ENCODE data around the gene LHPP. TPM values are rescaled to one million over a fixed set of nuclear protein-coding genes. Genes with fewer than 3 reads are reported as not detected.
A peak's percentile ranks its signal among the peaks of the same experiment; 100 is the strongest.
"Not testable (repeated sequence)": the region's sequence is repeated elsewhere in the genome, so short reads cannot be mapped to it uniquely, and the experiment has no call there.

The LHPP gene
- total and polyA plus RNA-seq, 9 donors: 4.3 to 19.9 (median 12.6) TPM

- no peaks in the 10 kb centered on the region for H3K36me3 ChIP-seq
- intact Hi-C loops (cut with DNase I): no loop called here
- TF ChIP-seq EP300 (IDR thresholded peaks at IDR 0.05) (no peak), CTCF (IDR thresholded peaks at IDR 0.05) (no peak), POLR2A (IDR thresholded peaks at IDR 0.05) (no peak)
- DNase-seq: no peak
- no peaks in the 10 kb centered on the region for H3K9me3 ChIP-seq
- H3K27me3 ChIP-seq: no peaks in the 10 kb centered on the region
- no peak overlapping the region for H3K4me3 ChIP-seq
- 92 to 94% (median 94%) methylated on average over 3 of the region's 3 CpGs for WGBS, 3 donors
- H3K27ac ChIP-seq: no peak overlapping the region
- peaks cover 14% of the 10 kb centered on the region for H3K4me1 ChIP-seq (ENCODE audit: insufficient read depth)
These were observed 124.5 kb downstream of the LHPP start for GRCh38 chr10:124586142-124586541.

DNA sequence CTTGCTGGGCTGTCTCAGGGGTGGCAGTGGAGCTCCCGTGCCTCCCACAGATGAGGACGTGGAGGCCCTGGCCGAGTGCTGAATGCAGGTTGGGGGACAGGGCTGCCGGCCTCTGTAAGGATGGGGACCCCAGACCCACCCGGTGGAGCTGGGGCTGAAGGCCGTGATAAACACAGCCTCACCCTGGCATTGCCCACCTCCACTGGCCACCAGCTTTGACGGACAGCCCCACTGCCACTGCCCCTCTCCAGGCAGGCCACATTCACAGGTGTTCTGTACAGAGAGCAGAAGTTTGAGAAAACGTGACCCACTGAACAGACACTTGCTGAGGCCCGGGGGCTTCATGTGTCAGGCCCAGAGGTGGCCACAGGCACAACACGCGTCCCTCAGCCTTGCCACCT, 126.2 kb downstream of the LHPP start:
- peaks cover 14% of the 10 kb centered on the region for H3K4me1 ChIP-seq (ENCODE audit: insufficient read depth)
- H3K4me3 ChIP-seq: no peak overlapping the region
- H3K36me3 ChIP-seq: no peaks in the 10 kb centered on the region
- WGBS, 3 donors: 91 to 93% (median 93%) methylated on average over 11 of the region's 11 CpGs
- no peaks in the 10 kb centered on the region for H3K9me3 ChIP-seq
- H3K27ac ChIP-seq: peak overlapping the region in 1 of 2 donors; percentile 60
- TF ChIP-seq POLR2A (IDR thresholded peaks at IDR 0.05) (no peak), EP300 (IDR thresholded peaks at IDR 0.05) (no peak), CTCF (IDR thresholded peaks at IDR 0.05) (no peak)
- intact Hi-C loops (cut with DNase I): no loop called here
- H3K27me3 ChIP-seq: no peaks in the 10 kb centered on the region
- peak in 1 of 5 donors; percentile 28 for DNase-seq

- H3K27me3 ChIP-seq; intact Hi-C loops (cut with DNase I); H3K9me3 ChIP-seq; H3K36me3 ChIP-seq; H3K4me3 ChIP-seq: not testable (repeated sequence)
- H3K27ac ChIP-seq: peak overlapping the region in 1 of 2 donors; percentile 60
- 55 to 71% (median 70%) methylated on average over 6 of the region's 6 CpGs for WGBS, 3 donors
- peaks cover 14% of the 10 kb centered on the region for H3K4me1 ChIP-seq (ENCODE audit: insufficient read depth)
- DNase-seq: peak in 1 of 5 donors; percentile 45
These were observed 126.7 kb downstream of the LHPP start for GRCh38 chr10:124588341-124588735.

GRCh38 chr10:124588736-124589490, 127.3 kb downstream of the LHPP start:
- TF ChIP-seq CTCF (IDR thresholded peaks at IDR 0.05): no peak
- Histone ChIP-seq H3K4me1 (ENCODE audit: insufficient read depth) (peaks cover 14% of the 10 kb centered on the region), H3K4me3 (no peak overlapping the region), H3K27me3 (no peaks in the 10 kb centered on the region), H3K36me3 (no peaks in the 10 kb centered on the region), H3K27ac (peak overlapping the region in 1 of 2 donors; percentile 60), H3K9me3 (no peaks in the 10 kb centered on the region)
- intact Hi-C loops (cut with DNase I): no loop called here
- WGBS, 3 donors: 7 to 12% (median 10%) methylated on average over 15 of the region's 15 CpGs
- DNase-seq: peak; percentile 70 to 75 (median 74)

DNA sequence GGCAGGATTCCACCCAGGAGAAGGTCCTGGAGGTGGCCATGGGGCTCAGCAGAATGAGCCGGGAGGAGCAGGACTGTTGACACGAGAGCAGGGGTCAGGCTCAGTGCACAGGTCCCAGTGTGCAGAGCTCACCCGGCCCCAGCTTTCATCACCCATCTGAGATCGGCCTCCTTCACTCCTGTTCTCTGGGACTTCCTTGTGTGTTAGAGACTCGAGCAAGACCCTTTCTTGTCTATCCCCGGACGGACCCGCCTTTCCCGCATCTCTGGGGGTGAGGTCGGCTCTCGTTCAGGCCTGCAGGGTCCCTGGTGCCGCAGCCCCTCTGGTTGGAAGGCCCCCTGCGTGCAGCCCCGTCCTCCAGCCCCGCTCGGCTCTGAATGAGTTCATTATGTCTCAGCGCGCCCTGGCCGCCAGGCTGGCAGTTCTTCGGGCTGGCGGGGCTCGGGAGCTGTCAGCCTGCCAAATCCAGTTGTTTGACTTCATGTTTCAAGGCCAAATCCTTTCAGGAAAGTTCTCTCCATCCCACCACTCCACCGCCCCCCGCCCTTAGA, 127.9 kb downstream of the LHPP start:
- no peaks in the 10 kb centered on the region for H3K27me3 ChIP-seq
- DNase-seq: peak; percentile 69 to 85 (median 83)
- no peak overlapping the region for H3K4me3 ChIP-seq
- H3K27ac ChIP-seq: peak overlapping the region in 1 of 2 donors; percentile 60
- H3K9me3 ChIP-seq: no peaks in the 10 kb centered on the region
- no peak for TF ChIP-seq POLR2A (IDR thresholded peaks at IDR 0.05)
- no peak for TF ChIP-seq EP300 (IDR thresholded peaks at IDR 0.05)
- no peak for TF ChIP-seq CTCF (IDR thresholded peaks at IDR 0.05)
- intact Hi-C loops (cut with DNase I): no loop called here
- H3K36me3 ChIP-seq: no peaks in the 10 kb centered on the region
- WGBS, 3 donors: 7 to 26% (median 13%) methylated on average over 23 to 24 of the region's 24 CpGs
- H3K4me1 ChIP-seq (ENCODE audit: insufficient read depth): peaks cover 14% of the 10 kb centered on the region
